H9 (cell line): ENCODE measurements around the gene SH3BGR. TPM values are rescaled to one million over a fixed set of nuclear protein-coding genes. Genes with fewer than 3 reads are reported as not detected.

Experiments
- DNase-seq: peaks from one replicate; pipeline ENCODE4 v3.0.0-alpha.2; 2017
- H2AFZ ChIP-seq: one replicate; pipeline ENCODE4 v1.6.1; 2013; ENCODE audit warnings: mild to moderate bottlenecking, low read length, control low read depth, moderate library complexity
- H2AK5ac ChIP-seq: 2 replicates; pipeline ENCODE4 v1.6.1; 2013; ENCODE audit warnings: low read length, control low read depth, mixed read lengths; ENCODE audit not compliant: insufficient read length
- H2BK120ac ChIP-seq: one replicate; pipeline ENCODE4 v1.6.1; 2013; ENCODE audit warnings: low read depth, mild to moderate bottlenecking, low read length, control low read depth, inconsistent platforms; ENCODE audit not compliant: poor library complexity, severe bottlenecking
- H2BK12ac ChIP-seq: 2 replicates; pipeline ENCODE4 v1.6.1; 2013; ENCODE audit warnings: low read length, control low read depth, mixed read lengths, low read depth; ENCODE audit not compliant: insufficient read length
- H2BK15ac ChIP-seq: 2 replicates; pipeline ENCODE4 v1.6.1; 2013; ENCODE audit warnings: low read depth, low read length, control low read depth
- H2BK20ac ChIP-seq: one replicate; pipeline ENCODE4 v1.6.1; 2013; ENCODE audit warnings: low read depth, mild to moderate bottlenecking, low read length, control low read depth, inconsistent platforms; ENCODE audit not compliant: poor library complexity, severe bottlenecking
- H2BK5ac ChIP-seq: 2 replicates; pipeline ENCODE4 v1.6.1; 2013; ENCODE audit warnings: low read length, control low read depth, mixed read lengths; ENCODE audit not compliant: insufficient read length
- H3K14ac ChIP-seq: 2 replicates; pipeline ENCODE4 v1.6.1; 2013; ENCODE audit warnings: low read length, control low read depth; ENCODE audit not compliant: insufficient read depth
- H3K18ac ChIP-seq: 2 replicates; pipeline ENCODE4 v1.6.1; 2013; ENCODE audit warnings: low read depth, mild to moderate bottlenecking, mixed read lengths, low read length, control low read depth; ENCODE audit not compliant: insufficient read length
- H3K23ac ChIP-seq: 2 replicates; pipeline ENCODE4 v1.6.1; 2013; ENCODE audit warnings: low read length, control low read depth, mixed read lengths, low read depth; ENCODE audit not compliant: insufficient read length
- H3K23me2 ChIP-seq: 2 replicates; pipeline ENCODE4 v1.6.1; 2013; ENCODE audit warnings: low read depth, mild to moderate bottlenecking, mixed read lengths, low read length, control low read depth; ENCODE audit not compliant: insufficient read length, poor library complexity, severe bottlenecking
- H3K27ac ChIP-seq: 2 replicates; pipeline ENCODE4 v1.5.1; 2013; ENCODE audit warnings: low read length, control low read depth, mixed read lengths, low read depth; ENCODE audit not compliant: insufficient read length
- H3K27me3 ChIP-seq: 2 replicates; pipeline ENCODE4 v1.6.1; 2013; ENCODE audit warnings: low read length, control low read depth, inconsistent platforms; ENCODE audit not compliant: insufficient read depth
- H3K4ac ChIP-seq: 2 replicates; pipeline ENCODE4 v1.6.1; 2013; ENCODE audit warnings: low read depth, mild to moderate bottlenecking, control low read depth, inconsistent platforms, low read length, moderate library complexity
- H3K4me1 ChIP-seq: 2 replicates; pipeline ENCODE4 v1.6.1; 2013; ENCODE audit warnings: low read length, control low read depth, inconsistent platforms; ENCODE audit not compliant: insufficient read depth
- H3K4me2 ChIP-seq: 2 replicates; pipeline ENCODE4 v1.6.1; 2013; ENCODE audit warnings: low read length, control low read depth, mixed read lengths; ENCODE audit not compliant: insufficient read length, insufficient read depth
- H3K56ac ChIP-seq: 2 replicates; pipeline ENCODE4 v1.6.1; 2013; ENCODE audit warnings: low read depth, mild to moderate bottlenecking, mixed read lengths, low read length, control low read depth; ENCODE audit not compliant: insufficient read length
- H3K79me1 ChIP-seq: 2 replicates; pipeline ENCODE4 v1.6.1; 2013; ENCODE audit warnings: low read depth, mild to moderate bottlenecking, moderate library complexity, low read length, control low read depth, inconsistent platforms; ENCODE audit not compliant: insufficient read depth, poor library complexity, severe bottlenecking
- H3K79me2 ChIP-seq: 2 replicates; pipeline ENCODE4 v1.6.1; 2013; ENCODE audit warnings: low read length, control low read depth, inconsistent platforms; ENCODE audit not compliant: insufficient read depth
- H3K9ac ChIP-seq: 2 replicates; pipeline ENCODE4 v1.6.1; 2013; ENCODE audit warnings: low read length, control low read depth, mixed read lengths; ENCODE audit not compliant: insufficient read length; ENCODE audit errors: extremely low read depth
- H3K9me3 ChIP-seq: one replicate; pipeline ENCODE4 v1.6.1; 2013; ENCODE audit warnings: low read depth, low read length, inconsistent platforms; ENCODE audit not compliant: control insufficient read depth
- H3T11ph ChIP-seq: one replicate; pipeline ENCODE4 v1.6.1; 2013; ENCODE audit warnings: mild to moderate bottlenecking, low read length, control low read depth, inconsistent platforms
- H4K20me1 ChIP-seq: one replicate; pipeline ENCODE4 v1.6.1; 2013; ENCODE audit not compliant: control insufficient read depth, insufficient read length, insufficient read depth
- H4K5ac ChIP-seq: 2 replicates; pipeline ENCODE4 v1.6.1; 2013; ENCODE audit warnings: low read depth, mild to moderate bottlenecking, mixed read lengths, low read length, control low read depth; ENCODE audit not compliant: insufficient read length
- H4K8ac ChIP-seq: replicated peaks from 2 replicates; pipeline ENCODE4 v1.6.1; 2013; ENCODE audit warnings: low read length, control low read depth, mixed read lengths, low read depth; ENCODE audit not compliant: insufficient read length
- H4K91ac ChIP-seq: 2 replicates; pipeline ENCODE4 v1.6.1; 2013; ENCODE audit warnings: low read depth, mild to moderate bottlenecking, moderate library complexity, mixed read lengths, low read length, control low read depth; ENCODE audit not compliant: insufficient read length
- H3K27ac Mint-ChIP-seq, 3 experiments: 2 replicates in 2 of 3; 3 replicates in 1 of 3; pipeline ENCODE4 v1.8.0; 2020 to 2021; ENCODE audit warnings: mixed read lengths in 3 of 3, mild to moderate bottlenecking in 1 of 3, moderate library complexity in 1 of 3
- H3K27me3 Mint-ChIP-seq: 2 replicates; pipeline ENCODE4 v1.8.0; 2021; ENCODE audit warnings: low read depth, mild to moderate bottlenecking, moderate library complexity, mixed read lengths
- H3K36me3 Mint-ChIP-seq, 3 experiments: 2 replicates in 2 of 3; 3 replicates in 1 of 3; pipeline ENCODE4 v1.8.0; 2020 to 2021; ENCODE audit warnings: low read depth in 3 of 3, mixed read lengths in 3 of 3; ENCODE audit not compliant: insufficient read depth in 1 of 3
- H3K4me1 Mint-ChIP-seq, 2 experiments: 2 replicates each; pipeline ENCODE4 v1.8.0; 2020; ENCODE audit warnings: mixed read lengths in 2 of 2
- H3K4me3 Mint-ChIP-seq, 2 experiments: 2 replicates in 1 of 2; 3 replicates in 1 of 2; pipeline ENCODE4 v1.8.0; 2020 to 2021; ENCODE audit warnings: mild to moderate bottlenecking in 2 of 2, mixed read lengths in 2 of 2, moderate library complexity in 1 of 2
- H3K9me3 Mint-ChIP-seq, 2 experiments: 2 replicates in 1 of 2; 3 replicates in 1 of 2; pipeline ENCODE4 v1.8.0; 2020; ENCODE audit warnings: mild to moderate bottlenecking in 2 of 2, mixed read lengths in 2 of 2, moderate library complexity in 1 of 2
- CTCF ChIP-seq: fragments of 200-600 bp; sonication (generic); conservative IDR thresholded peaks from 3 replicates; pipeline ENCODE4 v1.8.0; 2021; ENCODE audit warnings: antibody characterized with exemption, mild to moderate bottlenecking
- WGBS: extraction: QIAGEN DNeasy Blood & Tissue Kit; methylation state at CpG from one replicate; pipeline ENCODE4 v1.1.7; 2013; ENCODE audit warnings: missing lambda C conversion rate, low lambda C conversion rate, mixed read lengths; ENCODE audit not compliant: insufficient read length; ENCODE audit errors: extremely low coverage; 5-methylcytosine and 5-hydroxymethylcytosine counted together
- total RNA-seq: library from RNA; stranded (reverse); gene quantifications from 2 replicates; pipeline ENCODE4 v1.2.1, GENCODE V29; 2021

Gene SH3BGR
- total RNA-seq, 1 experiment from 2014 or later = 2.9 TPM

- H3K56ac ChIP-seq = no peak overlapping the region
- H3T11ph ChIP-seq = no peak overlapping the region
- no peaks in the 10 kb centered on the region for H3K9me3 ChIP-seq
- Mint-ChIP-seq H3K4me3 (no peak overlapping the region), H3K27ac (no peak overlapping the region), H3K27me3 (peaks cover 2% of the 10 kb centered on the region), H3K9me3 (no peaks in the 10 kb centered on the region; a peak in 1 of 5 replicates), H3K36me3 (no peaks in the 10 kb centered on the region; a peak in 1 of 7 replicates), H3K4me1 (peaks cover 39 to 44% of the 10 kb centered on the region in 2 experiments)
- H2BK120ac ChIP-seq = no peak overlapping the region
- TF ChIP-seq CTCF = no peak
- H3K27me3 ChIP-seq = no peaks in the 10 kb centered on the region
- no peak overlapping the region for H2AK5ac ChIP-seq
- H3K14ac ChIP-seq = no peak overlapping the region
- no peak overlapping the region for H3K9ac ChIP-seq
- no peak overlapping the region for H4K8ac ChIP-seq
- no peaks in the 10 kb centered on the region for H3K79me1 ChIP-seq
- H2AFZ ChIP-seq = no peak overlapping the region
- H3K4me1 ChIP-seq = 0 out of 2 replicates have a peak, but pooled peaks cover 2% of the 10 kb centered on the region
- H4K5ac ChIP-seq = no peak overlapping the region
- no peak for DNase-seq
- WGBS = no CpG with 5 or more reads among the region's 8 CpGs
- H3K23me2 ChIP-seq = no peaks in the 10 kb centered on the region
- H2BK15ac ChIP-seq = no peak overlapping the region
- H4K91ac ChIP-seq = no peak overlapping the region
- H3K4me2 ChIP-seq = no peak overlapping the region
- H2BK5ac ChIP-seq = no peak overlapping the region
- H3K79me2 ChIP-seq = no peaks in the 10 kb centered on the region
- no peak overlapping the region for H3K18ac ChIP-seq
- H3K4ac ChIP-seq = no peak overlapping the region
- no peak overlapping the region for H2BK12ac ChIP-seq
- no peak overlapping the region for H2BK20ac ChIP-seq
- no peak overlapping the region for H3K27ac ChIP-seq
- no peaks in the 10 kb centered on the region for H4K20me1 ChIP-seq
- H3K23ac ChIP-seq = no peak overlapping the region
These were observed 76.1 kb downstream of the SH3BGR start for GRCh38 chr21:39527664-39528381.
